ENCODE results near the gene HSPA12B.

The HSPA12B gene, protein sequence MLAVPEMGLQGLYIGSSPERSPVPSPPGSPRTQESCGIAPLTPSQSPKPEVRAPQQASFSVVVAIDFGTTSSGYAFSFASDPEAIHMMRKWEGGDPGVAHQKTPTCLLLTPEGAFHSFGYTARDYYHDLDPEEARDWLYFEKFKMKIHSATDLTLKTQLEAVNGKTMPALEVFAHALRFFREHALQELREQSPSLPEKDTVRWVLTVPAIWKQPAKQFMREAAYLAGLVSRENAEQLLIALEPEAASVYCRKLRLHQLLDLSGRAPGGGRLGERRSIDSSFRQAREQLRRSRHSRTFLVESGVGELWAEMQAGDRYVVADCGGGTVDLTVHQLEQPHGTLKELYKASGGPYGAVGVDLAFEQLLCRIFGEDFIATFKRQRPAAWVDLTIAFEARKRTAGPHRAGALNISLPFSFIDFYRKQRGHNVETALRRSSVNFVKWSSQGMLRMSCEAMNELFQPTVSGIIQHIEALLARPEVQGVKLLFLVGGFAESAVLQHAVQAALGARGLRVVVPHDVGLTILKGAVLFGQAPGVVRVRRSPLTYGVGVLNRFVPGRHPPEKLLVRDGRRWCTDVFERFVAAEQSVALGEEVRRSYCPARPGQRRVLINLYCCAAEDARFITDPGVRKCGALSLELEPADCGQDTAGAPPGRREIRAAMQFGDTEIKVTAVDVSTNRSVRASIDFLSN

DNA sequence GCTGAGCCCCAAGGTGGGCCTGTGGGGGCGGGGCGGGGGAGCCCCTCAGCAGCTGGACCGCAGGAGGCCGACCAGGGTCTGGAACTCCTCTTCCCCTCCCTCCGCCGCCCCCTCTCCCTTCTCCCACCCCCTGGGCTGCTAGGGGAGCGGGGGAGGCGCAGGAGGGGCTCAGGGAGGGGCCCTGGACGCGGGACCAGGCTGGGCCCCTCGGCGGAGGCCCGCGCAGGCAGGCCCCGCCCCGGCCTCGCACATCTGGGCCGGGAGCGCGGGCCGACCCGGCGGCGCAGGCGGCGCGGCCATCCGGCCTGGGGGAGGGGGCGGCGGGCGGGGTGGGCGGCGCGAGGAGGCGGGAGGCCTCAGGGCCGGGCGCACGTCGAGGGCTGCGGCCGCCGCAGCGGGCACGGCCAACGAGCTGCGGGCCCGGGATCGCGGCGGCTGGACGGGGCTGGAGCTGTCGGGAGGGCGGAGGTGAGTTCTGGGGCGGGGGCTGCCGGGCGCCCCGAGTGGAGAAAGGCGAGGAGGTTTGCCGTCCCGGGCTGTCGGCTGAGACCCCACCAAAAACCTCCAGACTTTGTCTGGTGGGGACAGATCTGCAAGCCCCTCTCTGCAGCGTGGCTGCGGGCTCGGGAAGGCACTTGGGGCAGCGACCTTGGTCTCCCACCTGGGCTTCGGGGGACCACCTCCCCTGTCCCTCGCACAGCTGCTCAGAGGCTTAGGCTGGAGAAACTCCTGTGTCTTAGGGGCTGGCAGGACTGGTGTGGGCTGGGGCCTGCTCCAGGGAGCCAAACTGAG is at the start of gene HSPA12B:
Gene HSPA12B, plus strand, starts transcription at position 359 of the 792 bp plus-strand sequence. CDS start 5,990 bp downstream, outside the sequence.
- DNase-seq, result no peak

DNA sequence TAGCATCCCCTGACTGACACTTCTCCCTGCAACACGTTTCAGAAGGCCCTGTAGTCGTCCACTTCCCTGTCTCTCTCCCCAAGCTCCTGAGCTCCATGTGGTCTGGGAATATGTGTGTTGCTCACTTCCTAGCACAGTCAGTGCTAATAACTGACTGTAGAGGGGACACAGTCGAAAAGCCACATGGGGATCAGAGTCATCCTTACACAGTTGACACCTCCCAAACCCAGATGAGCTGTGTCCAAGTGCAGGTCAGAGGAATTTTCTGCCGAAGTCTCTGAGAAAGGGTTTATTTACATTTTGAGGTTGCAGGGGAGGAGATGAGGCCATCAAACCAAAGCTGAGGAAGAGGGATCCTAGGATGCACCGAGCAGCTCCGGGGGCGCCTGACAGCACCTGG is 47.1 kb upstream of the HSPA12B start:
- no peak for DNase-seq

DNA sequence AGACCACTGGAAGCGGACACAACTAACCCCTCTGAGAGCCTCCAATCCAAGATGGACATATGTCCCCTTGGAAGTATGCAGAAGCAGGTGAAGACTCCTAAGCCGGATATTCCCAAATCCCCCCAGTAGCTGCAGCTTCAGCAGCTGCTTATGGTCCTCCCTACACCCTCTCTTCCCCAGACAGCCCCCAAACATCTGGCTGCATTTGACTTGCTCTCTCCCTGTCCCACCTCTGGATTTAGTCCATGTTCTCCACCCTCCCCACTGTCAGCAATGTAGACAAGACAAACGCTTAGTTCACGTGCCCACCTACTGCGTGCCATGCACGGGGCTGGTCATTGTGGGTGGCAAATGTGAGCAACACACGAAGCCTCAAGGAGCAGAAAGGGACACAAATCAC is 46.1 kb upstream of the HSPA12B start:
- no peak for DNase-seq

DNA sequence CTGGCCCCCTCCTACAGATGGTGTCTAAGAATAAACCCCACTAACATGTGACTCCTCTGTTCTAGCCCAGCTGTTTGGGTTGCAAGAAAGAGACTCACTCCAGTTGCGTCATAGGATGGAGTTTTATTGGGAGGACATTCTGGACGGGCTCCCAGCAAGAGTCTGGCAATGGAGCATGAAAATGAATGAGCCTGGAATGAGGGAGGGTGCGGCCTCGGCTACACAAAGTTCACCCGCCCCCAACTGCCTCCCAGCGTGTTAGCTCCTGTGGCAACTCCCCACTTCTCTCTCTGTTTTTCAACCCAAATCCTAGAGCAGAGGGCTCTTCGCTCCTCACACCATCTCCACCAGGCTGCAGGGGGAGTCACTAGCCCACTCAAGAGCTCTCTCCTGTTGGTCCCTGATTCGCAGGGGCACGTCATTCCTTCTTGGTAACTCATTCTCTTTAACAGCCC is 45.6 kb upstream of the HSPA12B start:
- DNase-seq, result no peak

DNA sequence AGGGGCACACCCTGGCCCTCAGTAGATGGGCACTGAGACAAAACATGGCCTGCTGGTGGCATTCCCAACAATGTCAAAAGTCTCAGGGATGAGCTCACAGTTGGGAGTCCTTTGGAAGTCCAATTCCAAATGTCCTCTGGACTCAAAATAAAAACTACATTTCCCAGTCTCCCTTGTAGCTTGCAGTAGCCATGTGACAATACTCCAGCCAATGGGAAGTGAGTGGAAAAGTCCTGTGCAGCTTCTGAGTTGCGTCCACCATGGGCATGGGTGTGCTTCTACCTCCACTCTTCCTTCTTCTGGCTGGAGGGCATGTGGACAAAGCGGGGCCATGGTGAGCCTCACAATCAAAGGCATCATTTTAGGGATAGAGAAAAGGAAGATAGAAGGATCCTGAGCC is 44.8 kb upstream of the HSPA12B start:
- DNase-seq, result no peak

DNA sequence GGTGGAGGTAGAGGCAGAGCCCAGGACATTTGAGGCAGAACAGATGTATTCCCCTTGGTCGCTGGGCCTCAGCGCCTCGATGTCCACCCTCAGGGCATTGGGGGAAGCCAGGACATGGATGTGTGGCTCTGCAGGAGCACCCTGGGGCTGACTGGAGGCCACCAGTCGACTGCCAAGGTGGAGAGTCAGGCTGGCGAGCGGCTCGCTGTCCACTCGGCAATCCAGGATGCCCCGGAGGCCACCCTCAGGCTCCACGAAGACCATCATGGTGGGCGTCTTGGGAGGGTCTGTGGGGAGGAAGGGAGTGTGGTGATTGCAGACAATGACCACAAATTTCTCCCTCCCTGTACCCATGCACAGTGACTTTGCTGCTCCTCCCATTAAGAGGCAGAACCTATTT is 42.5 kb upstream of the HSPA12B start:
- DNase-seq, result no peak

DNA sequence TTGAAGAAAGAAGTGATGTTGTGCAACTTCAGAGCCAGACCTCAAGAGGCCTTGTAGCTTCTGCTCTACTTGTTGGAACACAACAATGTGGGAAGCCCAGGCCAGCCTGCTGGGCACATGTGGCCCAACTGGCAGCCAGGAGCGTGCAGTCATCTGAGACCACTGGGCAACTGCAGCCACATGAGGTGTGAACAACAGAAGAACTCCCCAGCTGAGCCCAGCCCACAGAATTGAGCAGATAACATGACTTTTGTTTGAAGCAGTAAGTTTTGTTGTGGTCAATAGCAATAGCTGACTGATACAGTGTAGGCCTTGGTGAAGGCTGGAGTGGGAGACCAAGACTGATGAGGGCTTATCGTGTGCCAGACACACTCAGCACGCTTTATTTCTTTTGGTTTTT is 42.1 kb upstream of the HSPA12B start:
- DNase-seq, result no peak

DNA sequence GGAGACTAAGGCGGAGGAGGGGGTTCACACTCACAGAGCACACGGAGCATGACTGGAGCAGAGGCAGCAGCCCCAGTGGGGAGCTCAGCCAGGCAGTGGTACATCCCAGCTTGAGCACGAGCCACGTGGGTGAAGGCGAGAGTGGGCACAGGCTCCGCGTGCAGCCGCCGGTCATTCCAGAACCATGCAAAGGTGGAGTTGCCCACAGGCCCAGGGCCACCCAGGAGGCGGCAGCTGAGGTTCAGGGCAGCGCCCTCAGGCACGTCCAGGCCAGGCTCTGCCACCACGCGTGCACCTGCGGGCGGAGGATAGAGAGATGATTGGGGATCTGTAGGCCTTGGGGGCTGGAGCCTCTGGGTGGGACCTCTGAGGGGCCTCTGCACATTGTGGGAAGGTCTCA is 41.2 kb upstream of the HSPA12B start:
- DNase-seq, result no peak

DNA sequence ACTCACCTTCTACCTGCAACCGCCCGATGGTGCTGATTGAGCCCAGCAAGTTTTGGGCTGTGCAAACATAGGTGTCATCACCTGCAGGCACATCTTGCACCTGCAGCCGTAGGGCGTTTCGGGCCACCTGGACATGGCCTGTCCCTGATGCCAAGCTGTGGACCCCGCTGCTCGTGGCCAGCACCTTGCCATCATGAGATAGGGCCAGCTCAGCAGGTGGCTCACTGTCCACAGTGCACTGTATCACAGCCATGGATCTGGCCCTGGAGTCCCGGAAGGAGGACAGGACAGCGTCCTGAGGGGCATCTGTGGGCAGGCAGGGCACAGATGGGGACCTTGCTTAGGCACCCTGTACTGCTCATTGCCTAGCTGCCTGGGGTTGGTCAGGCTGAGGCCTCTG is 40.6 kb upstream of the HSPA12B start:
- DNase-seq, result no peak

DNA sequence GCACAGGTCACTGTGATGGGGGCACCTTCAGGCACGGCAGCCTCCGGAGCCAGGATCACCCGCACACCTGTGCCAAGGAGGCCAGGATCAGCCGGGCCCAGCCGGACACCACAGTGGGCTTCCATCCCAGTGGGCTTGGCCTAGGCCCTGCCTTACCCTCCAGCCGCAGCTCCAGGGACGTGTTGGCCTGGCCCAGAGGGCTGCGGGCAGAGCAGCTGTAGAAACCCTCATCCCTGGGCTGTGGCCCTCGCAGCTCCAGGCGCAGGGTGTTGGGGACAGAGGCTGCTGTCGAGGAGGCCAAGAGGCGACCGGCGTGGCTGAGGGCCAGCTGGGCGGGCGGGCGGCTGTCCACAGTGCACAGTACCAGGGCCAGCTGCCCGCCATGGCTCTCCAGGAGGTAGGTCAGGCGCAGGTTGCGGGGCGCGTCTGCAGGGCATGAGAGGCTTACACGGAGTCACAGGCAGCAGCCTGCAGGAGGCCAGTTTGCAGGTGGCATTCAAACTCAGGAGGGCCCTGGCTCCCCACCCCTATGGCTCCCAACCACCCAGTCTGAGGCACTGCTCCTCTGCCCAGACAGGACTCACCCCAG is 39.7 kb upstream of the HSPA12B start:
- no peak for DNase-seq

DNA sequence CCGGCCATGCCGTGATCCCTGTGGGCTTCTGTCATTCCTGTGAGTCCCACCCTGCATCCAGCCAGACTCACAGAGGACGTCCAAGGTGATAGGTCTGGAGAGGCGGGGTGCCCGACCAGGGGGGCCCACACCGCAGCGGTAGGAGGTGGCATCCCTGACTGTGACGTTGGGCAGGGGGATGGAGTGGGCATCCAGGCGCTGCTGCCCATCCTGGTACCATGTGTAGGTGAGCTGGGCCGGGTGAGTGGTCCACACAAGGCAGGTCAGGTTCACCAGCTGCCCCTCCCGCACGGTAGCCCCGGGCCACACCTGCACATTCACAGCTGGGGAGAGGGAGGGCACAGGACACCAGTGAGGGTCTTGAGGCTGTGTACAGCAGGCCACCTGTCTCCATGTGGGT is 39.1 kb upstream of the HSPA12B start:
- DNase-seq, result no peak

DNA sequence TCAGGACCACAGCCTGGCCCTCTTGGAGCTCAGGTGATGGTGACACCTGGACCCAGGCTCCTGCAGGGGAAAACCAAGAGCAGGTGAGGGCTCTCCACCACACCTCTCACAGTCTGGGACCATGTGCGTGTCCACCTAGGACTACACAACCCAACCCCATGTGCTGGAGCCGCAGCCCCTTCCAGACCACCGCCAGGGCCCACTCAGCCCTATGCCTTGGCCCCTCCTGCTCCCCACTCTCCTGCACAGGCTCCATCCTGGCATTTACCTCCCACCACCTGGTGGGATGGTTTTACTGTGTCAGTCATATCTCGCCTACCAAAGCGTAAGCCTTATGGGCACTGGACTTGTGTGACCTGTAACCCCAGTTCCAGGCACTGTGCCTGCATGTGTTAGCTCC is 37.6 kb upstream of the HSPA12B start:
- DNase-seq, result no peak

DNA sequence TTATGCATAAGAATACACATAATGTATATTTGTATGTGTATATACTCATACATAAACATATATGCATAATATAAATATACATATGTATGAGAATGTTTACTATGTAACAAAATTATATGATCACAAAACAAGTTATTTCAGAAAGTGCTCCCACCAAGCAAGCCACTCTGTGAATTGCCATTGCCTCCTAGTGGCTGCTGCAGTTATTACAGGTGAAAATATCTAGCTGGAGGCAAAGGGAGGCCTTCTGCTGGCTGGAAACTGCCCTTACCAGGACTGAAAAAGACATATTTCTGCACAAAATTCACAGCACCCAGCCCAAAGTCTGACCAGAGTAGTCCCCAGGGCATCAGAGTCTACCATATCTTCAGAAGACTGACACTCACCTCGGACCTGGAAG is 36.3 kb upstream of the HSPA12B start:
- no peak for DNase-seq

DNA sequence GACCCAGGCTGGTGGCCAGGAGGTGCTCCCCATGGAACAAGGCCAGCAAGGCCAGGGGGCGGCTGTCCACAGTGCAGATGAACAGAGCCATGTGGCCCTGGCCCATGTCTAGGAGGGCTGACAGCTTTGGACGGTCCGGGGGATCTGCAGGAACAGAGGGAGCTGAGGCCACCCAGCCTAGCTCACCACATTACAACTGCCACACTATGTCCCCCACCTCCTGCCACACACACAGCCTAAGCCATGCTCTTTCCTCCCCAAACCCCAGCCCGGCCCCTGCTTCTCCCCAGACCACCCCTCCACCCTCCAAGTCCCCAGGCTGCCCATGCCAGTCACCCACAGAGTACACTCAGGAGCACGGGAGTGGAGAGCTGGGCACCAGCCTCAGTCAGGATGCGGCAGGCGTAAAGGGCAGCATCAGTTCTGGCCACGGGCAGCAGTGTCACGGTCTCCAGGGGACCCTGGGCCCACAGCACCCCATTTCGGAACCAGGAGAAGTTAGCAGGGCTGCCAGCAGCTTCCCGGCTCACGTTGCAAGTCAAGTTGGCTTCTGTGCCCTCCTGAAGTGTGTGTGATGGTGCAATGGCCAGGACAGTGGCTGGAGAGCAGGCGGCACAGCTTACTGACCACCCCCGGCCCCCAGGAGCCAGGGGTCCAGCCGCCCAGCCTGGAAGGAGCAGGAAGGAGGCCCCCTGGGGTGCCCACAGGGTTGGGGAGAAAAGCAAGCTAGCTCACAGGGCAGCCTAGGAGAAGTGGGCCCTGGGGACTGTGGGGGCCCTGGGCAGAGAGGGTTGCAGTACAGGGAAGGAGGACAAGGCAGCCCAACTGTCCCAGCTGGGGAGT is 35.5 kb upstream of the HSPA12B start:
- no peak for DNase-seq

DNA sequence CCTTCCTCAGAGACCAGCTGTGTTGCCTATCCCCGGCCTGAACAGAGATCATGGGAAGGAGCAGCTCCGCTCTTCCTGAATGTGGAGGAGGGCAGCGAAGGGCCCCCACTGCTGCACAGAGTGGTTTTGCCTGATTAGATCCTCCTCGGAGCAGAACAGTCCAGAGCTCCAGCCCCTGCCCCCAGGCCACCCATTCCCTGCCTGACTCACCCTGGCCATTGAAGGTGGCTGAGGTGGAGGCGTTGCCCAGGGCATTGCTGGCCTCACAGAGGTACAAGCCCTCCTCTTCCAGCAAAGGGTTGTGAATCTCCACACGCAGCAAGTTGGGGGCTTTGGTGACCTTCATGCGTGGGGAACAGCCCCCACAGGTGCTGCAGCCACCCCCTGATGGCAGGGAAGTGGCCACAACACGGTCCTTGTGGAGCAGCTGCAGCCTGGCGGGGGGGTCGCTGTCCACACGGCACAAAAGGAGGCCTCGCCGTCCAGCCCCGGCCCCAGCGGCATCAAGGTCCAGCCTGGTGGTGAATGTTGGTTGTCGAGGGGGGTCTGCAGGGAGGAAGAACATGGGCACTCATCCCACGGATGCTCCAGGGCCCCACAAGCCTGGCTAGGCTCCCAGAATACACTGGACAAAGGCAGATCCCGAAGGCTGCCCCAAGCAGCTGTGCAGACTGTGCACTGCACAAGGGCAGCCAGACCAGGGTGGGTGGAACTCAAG is 34.7 kb upstream of the HSPA12B start:
- no peak for DNase-seq

DNA sequence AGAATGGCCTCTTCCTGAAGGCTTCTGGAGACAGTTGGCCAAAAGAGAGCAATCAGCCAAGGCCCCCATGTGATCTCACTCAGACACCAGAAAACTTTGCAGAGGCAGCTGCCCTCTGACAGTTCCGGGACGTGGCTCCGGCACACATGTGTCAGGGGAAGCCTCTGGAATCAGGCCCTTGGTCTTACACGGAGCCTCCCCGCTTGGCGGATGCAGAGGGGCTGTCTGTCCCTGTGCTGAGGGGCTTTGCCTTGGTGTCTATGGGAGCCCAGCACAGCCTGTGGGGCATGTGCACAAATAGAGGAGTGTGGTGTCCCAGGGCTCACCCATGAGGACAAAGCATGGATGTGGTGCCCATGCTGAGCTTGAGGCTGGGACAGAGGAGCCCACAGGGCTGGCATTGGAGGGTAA is 33.9 kb upstream of the HSPA12B start:
- no peak for DNase-seq

DNA sequence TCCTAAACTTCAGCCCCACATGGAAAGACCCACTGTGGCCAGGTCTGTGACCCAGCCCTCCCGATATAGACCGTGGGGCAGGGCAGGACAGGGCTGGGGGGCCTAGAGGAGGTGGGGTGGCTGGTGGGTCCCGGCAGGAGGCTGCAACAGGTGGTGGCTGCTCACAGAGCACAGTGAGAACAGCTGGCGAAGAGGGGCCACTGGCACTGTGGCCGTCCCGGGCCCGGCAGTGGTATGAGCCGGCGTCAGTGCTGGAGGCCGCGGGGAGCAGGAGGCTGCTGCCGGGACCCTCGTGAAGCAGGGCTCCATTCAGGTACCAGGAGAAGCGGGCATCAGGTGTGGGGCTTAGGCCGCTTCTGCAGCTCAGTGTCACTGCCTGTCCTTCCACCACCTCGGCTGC is 33.4 kb upstream of the HSPA12B start:
- DNase-seq, result no peak

DNA sequence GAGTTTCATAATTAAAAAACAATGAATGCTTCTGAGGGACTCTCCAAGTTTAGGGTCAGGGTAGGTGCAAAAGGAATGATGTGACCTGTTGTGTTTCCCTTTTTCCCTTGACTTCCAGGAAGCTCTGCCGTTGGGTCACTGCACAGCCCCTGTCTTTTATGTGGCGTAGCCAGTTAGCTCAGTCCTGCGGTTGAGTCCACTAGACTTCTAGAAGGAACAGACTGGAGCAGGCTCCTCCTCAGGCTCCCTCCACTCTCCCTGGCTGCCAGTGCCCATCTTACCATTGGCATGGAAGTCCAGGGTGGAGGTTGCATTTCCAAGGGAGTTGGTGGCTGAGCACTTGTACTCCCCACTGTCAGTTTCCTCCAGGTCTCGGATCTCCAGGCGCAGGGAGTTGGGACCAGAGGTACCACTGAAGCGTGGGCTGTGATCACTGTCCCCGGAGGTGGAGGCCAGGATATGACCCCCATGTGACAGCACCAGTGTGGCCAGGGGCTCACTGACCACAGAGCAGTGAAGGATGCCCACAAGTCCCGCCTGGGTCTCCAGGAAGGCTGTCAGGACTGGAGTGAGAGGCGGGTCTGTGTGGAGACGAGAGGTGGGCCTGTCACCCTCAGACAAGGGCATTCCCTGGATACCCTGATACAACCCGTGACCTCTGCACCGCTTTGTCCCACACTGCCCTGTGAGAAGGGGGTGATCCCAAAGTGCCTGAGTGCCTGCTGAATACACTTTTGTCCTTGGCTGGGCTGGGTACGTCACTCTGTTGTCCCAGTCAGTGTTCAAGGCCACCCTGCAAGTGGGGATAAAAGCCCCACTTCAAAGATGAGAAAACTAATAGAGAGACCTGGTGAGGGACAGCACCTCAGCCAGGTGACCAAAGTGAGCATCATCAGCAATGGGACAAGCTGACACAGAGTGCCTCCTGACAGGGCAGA is 31.2 kb upstream of the HSPA12B start:
- DNase-seq, result no peak

DNA sequence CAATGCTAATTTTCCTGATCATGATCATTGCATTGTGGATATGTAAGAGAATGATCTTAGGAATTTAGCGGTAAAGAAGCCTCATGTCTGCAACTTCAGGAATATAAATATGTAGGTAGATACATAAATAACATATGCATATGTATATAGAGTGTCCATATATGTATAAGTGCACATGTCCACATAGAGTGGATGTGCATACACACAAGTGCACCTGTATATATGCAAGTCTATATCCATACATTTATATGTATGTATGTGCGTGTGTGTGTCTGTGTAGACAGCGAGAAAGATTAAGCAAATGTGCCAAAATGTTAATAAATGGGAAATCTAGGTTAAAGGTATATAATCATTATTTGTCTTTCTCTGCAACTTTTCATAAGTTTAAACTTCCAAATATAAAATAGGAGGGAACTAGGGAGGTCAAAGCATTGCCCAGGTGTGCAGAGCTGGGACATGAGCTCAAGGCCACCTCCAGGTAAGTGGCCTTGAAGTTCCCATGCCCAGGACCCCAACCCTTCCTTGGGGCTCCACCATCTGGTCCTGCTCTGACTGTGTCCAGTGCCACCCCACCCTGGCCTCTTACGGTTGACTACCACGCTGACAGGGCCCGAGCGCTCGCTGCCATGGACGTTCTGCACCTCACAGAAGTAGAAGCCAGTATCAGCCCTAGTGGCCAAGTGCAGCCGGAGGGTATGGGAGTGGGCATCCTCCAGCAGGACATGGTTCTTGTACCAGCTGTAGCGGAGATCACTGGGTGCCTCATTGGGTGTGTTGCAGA is 29.7 kb upstream of the HSPA12B start:
- no peak for DNase-seq

DNA sequence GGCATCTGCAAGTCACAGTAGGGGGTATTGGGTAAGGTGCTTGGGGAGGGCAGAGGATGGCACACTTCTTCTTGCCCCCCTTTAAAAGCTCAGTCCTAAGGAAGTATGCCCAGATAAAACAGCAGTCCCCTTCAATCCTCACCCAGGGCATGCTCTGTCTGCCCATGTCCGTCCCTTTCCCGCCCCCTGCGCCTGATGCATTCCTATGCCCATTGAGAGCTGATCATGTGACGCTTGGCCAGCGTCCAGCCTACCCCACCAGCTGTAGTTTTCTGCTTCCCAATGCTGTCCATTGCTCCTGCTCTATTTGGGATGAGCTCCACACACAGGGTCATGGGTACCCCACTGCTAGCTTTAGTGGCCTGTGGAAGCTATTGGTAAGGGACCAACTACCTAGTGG is 28.4 kb upstream of the HSPA12B start:
- no peak for DNase-seq

Measured in stimulated activated naive CD4-positive, alpha-beta T cell (primary cell).